Progenitor cell of endocrine pancreas (in vitro differentiated cells): ENCODE data around the gene SLC35B2. TPM values are rescaled to one million over a fixed set of nuclear protein-coding genes. Genes with fewer than 3 reads are reported as not detected.

Source experiments
- DNase-seq: peaks from one replicate; pipeline ENCODE4 v3.0.0; 2021; ENCODE audit warnings: low spot score; ENCODE audit not compliant: unreplicated experiment
- H3K27ac Mint-ChIP-seq: 2 replicates; pipeline ENCODE4 v1.8.0; 2021; ENCODE audit warnings: mild to moderate bottlenecking, moderate library complexity, mixed read lengths
- H3K27me3 Mint-ChIP-seq: 2 replicates; pipeline ENCODE4 v1.8.0; 2021; ENCODE audit warnings: mixed read lengths
- H3K36me3 Mint-ChIP-seq: 2 replicates; pipeline ENCODE4 v1.8.0; 2022; ENCODE audit warnings: mixed read lengths; ENCODE audit not compliant: insufficient read depth
- H3K4me1 Mint-ChIP-seq: 2 replicates; pipeline ENCODE4 v1.8.0; 2021; ENCODE audit warnings: low read depth, mixed read lengths
- H3K4me3 Mint-ChIP-seq: 2 replicates; pipeline ENCODE4 v1.8.0; 2021; ENCODE audit warnings: low read depth, mild to moderate bottlenecking, moderate library complexity, mixed read lengths
- H3K9me3 Mint-ChIP-seq: 2 replicates; pipeline ENCODE4 v1.8.0; 2021; ENCODE audit warnings: low read depth, mixed read lengths
- total RNA-seq: library from RNA; stranded (reverse); gene quantifications from 2 replicates; pipeline ENCODE4 v1.2.1, GENCODE V29; 2021
- TF ChIP-seq, protein P1 (sequence below): fragments of 200-600 bp; sonication (generic); IDR thresholded peaks from one replicate; pipeline ENCODE4 v1.5.0; 2021; ENCODE audit warnings: antibody characterized with exemption, mild to moderate bottlenecking; ENCODE audit not compliant: unreplicated experiment

Gene SLC35B2
- total RNA-seq, 1 donor from 2014 or later = 50.3 TPM

GRCh38 chr6:44303842-44304241, 46.5 kb upstream of the SLC35B2 start:
- Mint-ChIP-seq H3K27ac (no peak overlapping the region), H3K4me3 (no peak overlapping the region), H3K4me1 (no peaks in the 10 kb centered on the region), H3K36me3 (peaks cover 25% of the 10 kb centered on the region), H3K27me3 (peaks cover 4% of the 10 kb centered on the region), H3K9me3 (no peaks in the 10 kb centered on the region)
- no peak for DNase-seq
- TF ChIP-seq, protein P1, sequence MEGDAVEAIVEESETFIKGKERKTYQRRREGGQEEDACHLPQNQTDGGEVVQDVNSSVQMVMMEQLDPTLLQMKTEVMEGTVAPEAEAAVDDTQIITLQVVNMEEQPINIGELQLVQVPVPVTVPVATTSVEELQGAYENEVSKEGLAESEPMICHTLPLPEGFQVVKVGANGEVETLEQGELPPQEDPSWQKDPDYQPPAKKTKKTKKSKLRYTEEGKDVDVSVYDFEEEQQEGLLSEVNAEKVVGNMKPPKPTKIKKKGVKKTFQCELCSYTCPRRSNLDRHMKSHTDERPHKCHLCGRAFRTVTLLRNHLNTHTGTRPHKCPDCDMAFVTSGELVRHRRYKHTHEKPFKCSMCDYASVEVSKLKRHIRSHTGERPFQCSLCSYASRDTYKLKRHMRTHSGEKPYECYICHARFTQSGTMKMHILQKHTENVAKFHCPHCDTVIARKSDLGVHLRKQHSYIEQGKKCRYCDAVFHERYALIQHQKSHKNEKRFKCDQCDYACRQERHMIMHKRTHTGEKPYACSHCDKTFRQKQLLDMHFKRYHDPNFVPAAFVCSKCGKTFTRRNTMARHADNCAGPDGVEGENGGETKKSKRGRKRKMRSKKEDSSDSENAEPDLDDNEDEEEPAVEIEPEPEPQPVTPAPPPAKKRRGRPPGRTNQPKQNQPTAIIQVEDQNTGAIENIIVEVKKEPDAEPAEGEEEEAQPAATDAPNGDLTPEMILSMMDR = no peak

DNA sequence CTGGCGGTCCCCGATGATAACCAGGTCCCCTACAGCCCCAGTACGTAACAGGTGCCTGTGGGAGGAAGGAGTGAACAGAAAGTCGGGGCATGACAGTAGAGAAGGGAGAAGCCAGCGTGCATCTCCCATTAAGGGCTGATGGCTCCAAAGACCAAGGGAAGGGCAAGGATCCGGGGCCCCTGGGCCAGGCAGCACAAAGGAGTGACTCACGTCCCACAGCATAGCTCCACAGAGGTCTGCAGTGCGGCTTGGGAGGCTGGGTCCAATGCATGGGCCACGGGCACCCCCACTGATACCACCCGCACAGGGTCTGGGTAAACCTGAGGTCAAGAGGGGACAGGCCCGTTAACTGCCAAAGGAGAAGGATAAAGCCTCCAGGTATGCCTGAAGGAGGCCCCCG, 45.5 kb upstream of the SLC35B2 start:
- H3K27ac Mint-ChIP-seq = no peak overlapping the region
- TF ChIP-seq, protein P1 = no peak
- peaks cover 22% of the 10 kb centered on the region for H3K36me3 Mint-ChIP-seq
- H3K4me1 Mint-ChIP-seq = peaks cover under 1% of the 10 kb centered on the region
- H3K9me3 Mint-ChIP-seq = no peaks in the 10 kb centered on the region
- H3K4me3 Mint-ChIP-seq = no peak overlapping the region
- peaks cover 12% of the 10 kb centered on the region for H3K27me3 Mint-ChIP-seq
- no peak for DNase-seq

DNA sequence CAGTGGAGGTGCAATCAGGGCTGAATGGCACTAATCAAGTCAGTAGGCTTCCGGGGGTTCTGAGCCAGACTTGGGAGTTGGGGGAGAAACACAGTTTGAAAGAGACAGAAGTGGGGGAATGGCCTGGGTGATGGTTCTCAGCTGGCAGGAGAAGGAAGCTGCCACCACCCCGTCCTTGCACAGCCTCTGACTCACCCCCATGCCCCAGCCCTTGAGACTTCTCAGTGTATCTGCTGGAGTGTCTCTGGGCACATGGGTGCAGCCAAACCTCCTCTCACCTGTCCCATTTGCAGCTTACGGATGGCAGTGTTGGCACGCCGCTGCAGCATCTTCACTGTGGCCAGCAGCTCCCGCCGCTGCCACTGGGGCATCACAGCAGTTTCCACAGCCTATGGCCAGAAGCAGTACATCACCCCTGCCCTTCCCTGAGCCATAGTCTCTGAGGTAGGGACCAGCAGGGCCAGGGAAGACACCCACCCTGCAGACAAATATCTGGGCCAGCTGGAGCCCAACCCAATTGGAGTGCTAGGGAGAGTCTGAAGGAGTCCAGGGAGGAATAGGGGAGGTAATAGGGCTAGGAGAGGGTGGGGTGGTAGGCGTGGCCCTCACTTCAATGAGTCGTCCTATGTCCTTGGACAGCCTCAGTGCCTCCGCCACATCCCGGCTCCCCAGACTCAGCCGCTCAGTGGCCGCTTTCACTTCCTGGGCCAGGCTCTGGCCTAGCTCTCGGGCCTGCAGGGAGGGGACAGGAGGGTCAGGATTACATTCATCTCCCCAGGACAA, 44.6 kb upstream of the SLC35B2 start:
- no peak for DNase-seq
- H3K27ac Mint-ChIP-seq = no peak overlapping the region

DNA sequence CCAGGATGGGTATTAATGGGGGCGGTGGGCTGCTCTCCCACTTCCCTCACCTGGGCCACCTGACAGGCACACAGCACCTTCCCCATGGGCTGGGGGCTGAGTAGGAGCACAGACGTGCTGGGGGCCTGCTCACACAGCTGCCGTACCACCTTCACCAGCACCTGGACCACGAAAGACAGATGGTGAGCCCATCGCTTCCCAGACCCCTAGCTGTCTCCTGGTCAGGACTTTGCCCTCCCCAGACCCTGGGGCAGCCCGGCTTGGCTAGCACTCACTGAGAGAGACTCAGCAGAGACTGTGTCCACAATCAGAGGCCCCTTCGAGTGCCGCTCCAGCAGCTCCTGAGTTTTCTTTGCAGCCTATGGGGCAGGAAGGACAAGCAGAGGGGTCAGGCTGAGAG, 43.8 kb upstream of the SLC35B2 start:
- TF ChIP-seq, protein P1 = no peak
- Mint-ChIP-seq H3K4me3 (no peak overlapping the region), H3K4me1 (peaks cover 2% of the 10 kb centered on the region), H3K36me3 (peaks cover 21% of the 10 kb centered on the region), H3K9me3 (no peaks in the 10 kb centered on the region), H3K27me3 (peaks cover 25% of the 10 kb centered on the region), H3K27ac (no peak overlapping the region)
- no peak for DNase-seq

More for the DNA sequence above, 44.6 kb upstream of the SLC35B2 start:
- Mint-ChIP-seq H3K4me1 (peaks cover 2% of the 10 kb centered on the region), H3K4me3 (no peak overlapping the region), H3K9me3 (no peaks in the 10 kb centered on the region), H3K36me3 (peaks cover 21% of the 10 kb centered on the region), H3K27me3 (peaks cover 16% of the 10 kb centered on the region)
- TF ChIP-seq, protein P1 = no peak

DNA sequence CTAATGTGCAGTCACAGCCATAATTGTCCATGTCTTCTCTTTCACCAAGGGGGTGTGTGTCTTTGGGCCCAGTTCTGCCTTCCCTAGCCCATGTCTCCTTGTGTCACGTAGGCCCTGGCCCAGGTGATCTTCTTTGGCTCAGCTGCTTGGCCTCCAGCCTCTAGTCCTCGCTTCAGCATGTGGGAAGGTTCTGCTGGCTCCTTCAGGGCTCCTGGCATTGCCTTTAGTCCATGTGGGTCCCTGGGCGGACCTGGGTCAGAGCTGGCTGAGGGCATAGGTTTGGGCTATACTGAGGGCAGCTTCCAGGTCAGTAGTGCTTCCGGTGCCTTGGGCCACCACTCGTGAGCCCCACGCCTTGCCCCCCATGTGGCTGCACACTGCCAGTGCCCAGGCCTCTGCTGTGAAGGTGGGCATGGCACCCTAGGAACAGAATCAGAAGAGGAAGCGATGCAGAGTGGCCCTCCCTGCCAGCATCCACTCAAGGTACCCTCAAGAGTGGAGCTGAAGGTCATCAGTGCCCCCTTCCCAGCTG, 43.0 kb upstream of the SLC35B2 start:
- H3K27ac Mint-ChIP-seq = no peak overlapping the region
- H3K4me3 Mint-ChIP-seq = no peak overlapping the region
- H3K27me3 Mint-ChIP-seq = peaks cover 31% of the 10 kb centered on the region
- DNase-seq = no peak
- H3K4me1 Mint-ChIP-seq = peaks cover 2% of the 10 kb centered on the region
- peaks cover 19% of the 10 kb centered on the region for H3K36me3 Mint-ChIP-seq
- TF ChIP-seq, protein P1 = no peak
- H3K9me3 Mint-ChIP-seq = no peaks in the 10 kb centered on the region
